LoVo (cell line): ENCODE results near the gene CFAP20DC.

Experiments
- DNase-seq: peaks from one replicate; pipeline ENCODE4 v3.0.0-alpha.2; 2016; ENCODE audit warnings: low spot score

The CFAP20DC gene

GRCh38 chr3:58800940-58801339 lies 248.9 kb downstream of the CFAP20DC start:
- no peak for DNase-seq

DNA sequence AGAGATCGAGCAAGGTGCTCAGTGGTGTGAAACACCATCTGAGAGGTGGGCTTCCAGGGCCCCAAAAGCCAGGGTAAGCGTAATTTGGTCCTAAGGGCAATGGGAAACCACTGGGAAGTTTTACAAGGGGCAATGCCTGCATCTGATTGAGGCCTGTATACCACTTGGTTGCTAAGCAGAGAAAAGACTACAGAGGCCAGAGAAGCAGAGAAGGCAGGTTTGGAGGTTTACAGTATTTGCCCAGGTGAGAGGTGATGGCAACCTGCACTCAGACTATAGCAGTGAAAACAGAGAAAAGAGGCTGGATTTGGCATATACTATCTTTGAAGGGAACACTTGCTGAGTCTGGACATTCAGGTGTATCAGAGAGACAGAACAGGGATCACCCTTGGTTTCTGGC lies 249.8 kb downstream of the CFAP20DC start:
- DNase-seq: no peak

DNA sequence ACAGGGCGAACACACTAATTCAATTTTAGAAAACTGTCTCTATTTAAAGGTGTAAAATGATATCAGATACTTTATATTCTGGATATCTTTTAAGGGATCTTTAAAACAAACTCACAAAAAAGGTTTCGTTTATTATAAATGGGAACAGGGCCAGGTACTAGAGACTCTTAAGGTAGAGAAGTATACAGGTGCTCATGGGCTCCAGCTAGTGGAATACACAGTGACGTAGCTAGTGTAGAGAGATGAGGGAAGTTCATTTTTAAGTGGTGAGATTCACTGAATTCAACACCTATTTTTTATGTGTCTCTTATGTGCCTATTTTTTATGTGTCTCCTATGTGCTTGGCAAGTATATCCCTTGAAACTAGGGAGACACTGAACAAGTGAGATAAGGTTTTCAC lies 250.6 kb downstream of the CFAP20DC start:
- no peak for DNase-seq

- DNase-seq: no peak
Observed at GRCh38 chr3:58798312-58798711, 251.5 kb downstream of the CFAP20DC start.

DNA sequence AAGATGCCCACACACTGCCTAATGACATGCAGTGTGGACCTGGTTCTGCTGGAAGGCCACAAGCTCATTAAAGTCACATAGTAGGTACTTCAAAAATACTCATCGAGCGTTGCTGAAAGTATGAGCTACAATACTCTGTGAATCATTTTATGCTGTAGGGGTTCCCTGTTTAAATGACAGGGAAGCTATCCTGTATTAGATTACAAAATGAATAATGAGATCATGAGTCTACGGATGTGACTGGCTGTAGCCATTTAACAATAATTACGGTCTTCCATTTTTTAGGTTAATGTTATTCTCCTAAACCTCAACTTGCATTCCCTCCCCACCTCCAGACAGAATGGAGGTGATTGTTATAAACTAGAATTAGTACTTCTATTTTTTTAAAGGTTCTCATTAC lies 255.1 kb downstream of the CFAP20DC start:
- DNase-seq: no peak

- no peak for DNase-seq
Observed at GRCh38 chr3:58793938-58794337, 255.9 kb downstream of the CFAP20DC start.

DNA sequence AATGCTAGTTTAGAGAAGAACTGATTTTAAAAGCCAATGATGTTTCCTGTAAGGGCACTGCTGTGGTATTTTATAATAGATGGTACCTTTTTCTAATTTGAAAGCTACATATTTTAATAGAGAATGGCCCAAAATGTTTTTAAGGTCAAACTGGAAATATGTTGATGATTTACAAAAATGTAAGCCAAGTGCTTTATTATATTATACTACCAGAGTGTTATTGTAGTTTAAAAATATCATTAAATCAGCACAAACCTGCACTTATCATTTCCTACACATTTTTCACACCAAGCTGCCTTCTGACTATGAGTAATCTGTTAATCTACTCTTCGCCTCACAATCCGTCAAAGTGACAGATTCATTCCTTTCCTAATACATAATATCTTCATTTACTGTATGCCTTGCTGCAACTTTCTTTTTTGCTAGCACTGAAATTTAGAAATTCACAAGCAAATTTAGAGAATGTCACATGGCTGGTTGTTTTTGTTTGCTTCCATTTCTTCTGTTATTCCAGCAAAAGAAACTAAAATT lies 256.8 kb downstream of the CFAP20DC start:
- DNase-seq: no peak

DNA sequence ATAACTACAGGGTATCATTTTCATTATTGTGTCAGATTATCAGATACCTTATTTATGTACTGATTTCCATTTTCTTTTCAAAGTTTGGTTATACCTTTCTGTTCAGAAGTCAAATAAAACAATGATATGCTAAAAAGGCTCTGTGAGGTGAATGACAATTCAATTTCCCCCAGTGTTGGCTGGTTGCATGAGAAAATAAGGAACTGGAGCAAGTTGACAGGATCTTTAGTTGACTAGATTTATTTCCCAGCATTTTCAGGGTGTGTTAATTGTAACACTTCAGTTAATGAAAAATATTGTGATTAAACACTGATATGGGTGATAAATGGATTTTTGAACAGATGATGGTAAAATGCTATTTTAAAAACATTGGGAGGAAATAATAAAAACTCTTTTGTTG lies 260.4 kb downstream of the CFAP20DC start:
- DNase-seq: no peak

- no peak for DNase-seq
Observed at GRCh38 chr3:58784888-58785287, 264.9 kb downstream of the CFAP20DC start.

DNA sequence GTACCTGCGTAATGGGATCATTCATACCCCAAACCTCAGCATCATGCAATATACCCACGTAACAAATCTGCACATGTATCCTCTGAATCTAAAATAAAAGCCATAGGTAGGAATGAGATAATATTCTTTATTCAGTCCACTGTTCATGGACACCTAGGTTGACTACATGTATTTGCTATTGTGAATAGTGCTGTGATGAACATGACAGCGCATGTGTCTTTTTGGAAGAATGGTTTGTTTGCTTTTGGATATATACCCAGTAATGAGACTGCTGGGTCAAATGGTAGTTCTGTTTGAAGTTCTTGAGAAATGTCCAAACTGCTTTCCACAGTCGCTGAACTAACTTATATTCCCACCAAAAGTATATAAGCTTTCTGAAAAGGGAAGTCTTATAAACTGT lies 265.4 kb downstream of the CFAP20DC start:
- DNase-seq: no peak

DNA sequence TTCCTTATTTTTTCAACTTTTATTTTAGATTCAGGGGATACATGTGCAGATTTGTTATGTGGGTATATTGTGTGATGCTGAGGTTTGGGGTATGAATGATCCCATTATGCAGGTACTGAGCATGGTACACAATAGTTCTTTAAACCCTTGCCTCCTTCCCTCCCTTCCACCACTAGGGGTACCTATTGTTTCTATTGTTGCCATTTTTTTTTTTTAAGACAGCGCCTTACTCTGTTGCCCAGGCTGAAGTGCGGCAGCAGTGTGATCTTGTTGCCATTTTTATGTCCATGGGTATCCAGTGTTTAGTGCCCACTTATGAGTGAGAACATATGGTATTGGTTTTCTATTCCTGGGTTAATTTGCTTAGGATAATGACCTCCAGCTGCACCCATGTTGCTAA lies 266.0 kb downstream of the CFAP20DC start:
- no peak for DNase-seq

GRCh38 chr3:58779934-58780333 lies 269.9 kb downstream of the CFAP20DC start:
- no peak for DNase-seq

DNA sequence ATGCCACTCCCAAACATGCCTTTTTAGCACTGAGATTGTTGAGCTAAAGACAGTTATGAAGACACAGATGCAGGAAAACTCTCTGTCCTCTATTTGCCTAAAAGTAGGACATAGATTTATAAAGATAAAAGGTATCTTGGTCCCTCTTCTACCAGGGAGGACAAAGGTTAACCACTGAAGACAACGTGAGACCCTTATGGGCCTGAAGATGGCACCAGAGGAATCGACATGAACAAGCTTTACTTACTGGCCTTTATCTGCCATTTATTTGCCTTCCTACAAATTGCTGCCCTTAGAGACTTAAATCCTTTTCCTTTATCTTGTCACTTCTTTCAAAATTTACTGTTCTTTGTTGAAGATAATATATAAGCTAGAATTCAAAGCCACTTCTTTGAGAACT lies 273.6 kb downstream of the CFAP20DC start:
- no peak for DNase-seq

DNA sequence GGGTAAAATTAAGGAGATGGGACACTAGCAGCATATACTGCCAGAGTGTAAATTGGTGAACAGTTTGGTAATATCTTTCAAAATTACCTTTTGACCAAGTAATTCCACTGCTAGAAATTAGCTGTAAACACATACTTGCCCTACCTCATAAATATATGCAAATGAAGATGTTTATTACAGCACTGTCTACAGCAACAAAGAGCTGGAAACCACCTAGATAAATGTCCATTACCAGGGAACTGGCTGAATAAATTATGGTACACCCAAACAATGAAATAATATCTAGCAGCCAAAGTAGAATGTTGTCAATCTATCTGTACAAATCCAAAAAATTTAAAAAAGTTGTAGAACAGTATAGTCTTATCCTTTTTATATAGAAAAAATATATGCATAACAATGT lies 277.4 kb downstream of the CFAP20DC start:
- no peak for DNase-seq

GRCh38 chr3:58769065-58769464 lies 280.8 kb downstream of the CFAP20DC start:
- DNase-seq: no peak

GRCh38 chr3:58766587-58767282 lies 283.1 kb downstream of the CFAP20DC start:
- DNase-seq: no peak

DNA sequence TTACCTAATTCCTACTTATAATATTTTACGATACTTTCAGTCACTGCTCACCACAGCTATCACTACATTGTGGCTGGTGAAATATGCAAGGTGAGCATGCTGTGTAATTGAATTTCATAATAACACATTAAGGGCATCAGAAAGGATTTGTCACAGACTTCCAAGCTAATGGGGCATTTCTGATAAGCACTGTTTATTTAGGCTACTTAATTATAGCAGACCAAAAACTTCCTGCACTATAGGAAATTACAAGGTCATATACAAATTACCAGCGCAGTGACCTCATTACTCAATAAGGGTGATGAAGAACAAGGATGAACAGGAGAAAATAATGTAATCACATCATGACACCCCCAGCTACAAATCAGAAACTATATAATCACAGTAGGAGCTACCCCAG lies 294.7 kb downstream of the CFAP20DC start:
- DNase-seq: no peak

DNA sequence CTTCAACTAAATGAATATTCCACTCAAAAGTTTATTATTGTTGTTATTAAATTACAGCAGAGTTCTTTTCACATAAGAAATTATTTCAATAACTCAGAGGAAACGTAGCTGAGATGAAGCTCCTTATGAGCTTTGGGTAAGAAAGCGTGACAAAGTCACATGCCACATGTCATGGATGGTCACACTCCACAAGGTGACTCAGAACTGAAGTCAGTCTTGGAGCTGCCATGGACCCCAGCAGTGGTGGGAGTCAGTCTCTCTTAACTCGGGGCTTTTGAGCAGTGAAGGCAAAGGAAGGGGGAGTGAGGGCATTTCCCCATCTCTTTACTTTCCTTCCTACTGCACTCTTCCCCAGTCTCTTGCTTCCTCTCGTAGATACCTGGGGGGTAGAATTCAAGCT lies 295.8 kb downstream of the CFAP20DC start:
- DNase-seq: no peak

- no peak for DNase-seq
Observed at GRCh38 chr3:58751882-58752567, 297.8 kb downstream of the CFAP20DC start.

DNA sequence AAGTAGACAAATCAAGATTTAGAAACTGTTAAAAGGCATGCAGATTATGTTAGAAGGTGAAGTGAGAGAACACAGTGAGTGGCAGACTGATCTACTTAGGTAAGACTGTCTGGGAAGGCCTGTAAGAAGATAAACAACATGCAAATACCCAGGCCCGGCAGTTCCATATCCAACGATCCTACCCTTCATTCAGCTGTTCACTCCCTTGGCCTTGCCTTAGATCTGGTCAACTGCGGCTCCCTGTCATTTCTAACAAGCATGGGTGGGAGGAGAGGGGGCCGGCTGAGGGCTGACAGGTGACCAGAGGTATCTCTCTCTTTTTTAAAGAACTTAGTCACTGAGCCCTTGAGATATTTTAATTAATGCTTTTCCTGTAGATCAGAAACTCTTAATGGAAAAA lies 298.6 kb downstream of the CFAP20DC start:
- no peak for DNase-seq

GRCh38 chr3:58749948-58750347 lies 299.9 kb downstream of the CFAP20DC start:
- no peak for DNase-seq

DNA sequence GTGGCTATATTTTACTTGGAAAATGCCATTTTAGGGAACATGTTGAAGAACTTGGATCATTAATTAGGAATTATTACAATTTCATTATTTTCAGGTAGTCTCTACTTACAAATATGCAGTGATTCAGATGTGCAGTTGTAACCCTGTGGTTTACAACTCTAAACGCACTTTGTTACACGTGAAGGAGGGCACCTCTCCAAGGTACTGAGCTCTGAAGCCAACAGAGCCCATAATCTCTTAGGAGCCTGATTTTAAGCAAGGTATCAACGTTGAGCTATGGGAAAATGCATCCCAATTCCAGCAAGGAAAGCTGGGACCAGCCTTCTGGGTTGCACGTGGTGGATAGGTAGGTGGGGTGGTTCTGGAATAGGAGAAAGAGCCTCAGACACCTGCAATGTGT lies 301.8 kb downstream of the CFAP20DC start:
- no peak for DNase-seq

DNA sequence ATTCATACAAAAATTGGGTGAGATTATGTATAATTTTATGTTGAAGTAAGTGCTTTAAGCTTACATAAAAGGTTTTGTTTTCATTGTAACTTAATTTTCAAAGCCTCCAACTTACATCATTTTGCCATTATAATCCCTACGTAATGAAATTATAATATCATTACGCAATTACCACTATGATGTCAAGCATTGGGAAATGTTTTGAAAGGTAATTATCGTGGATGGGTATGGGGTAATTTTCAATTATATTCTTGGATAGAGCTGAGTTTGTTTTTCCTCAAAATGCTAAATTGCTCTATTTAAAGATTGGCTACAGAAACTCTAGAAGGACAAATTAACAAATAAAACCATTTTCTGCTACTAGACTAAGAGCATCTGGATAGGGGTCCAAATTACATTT lies 303.1 kb downstream of the CFAP20DC start:
- no peak for DNase-seq

DNA sequence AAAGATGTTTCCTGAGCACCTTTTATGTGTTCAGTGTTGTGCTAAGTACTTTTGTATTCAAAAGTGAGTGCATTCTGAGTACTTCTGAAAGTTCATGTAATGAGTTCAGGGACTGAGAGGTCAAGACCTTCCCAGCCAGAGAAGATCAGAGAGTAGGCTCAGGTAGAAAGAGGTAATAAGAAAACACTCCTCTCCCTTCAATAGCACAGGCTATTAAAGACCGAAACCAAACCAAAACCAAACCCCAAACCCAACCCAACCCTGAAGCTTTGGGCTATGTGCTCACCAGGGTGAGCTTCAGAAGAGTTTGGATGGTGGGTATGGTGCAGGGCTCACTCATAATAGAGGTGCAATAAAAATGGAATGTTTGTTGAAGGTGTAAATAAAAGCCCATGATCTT lies 306.5 kb downstream of the CFAP20DC start:
- DNase-seq: no peak
